OCI-LY3 (cell line): ENCODE measurements around the gene MAD1L1.

Experiments
- H2AFZ ChIP-seq: fragments of 200-600, 300-600 bp; shearing (Covaris generic); 2 replicates; pipeline ENCODE4 v1.6.0; 2014; ENCODE audit warnings: antibody characterized with exemption, low read depth, low read length
- H3K27ac ChIP-seq: fragments of 200-600, 300-600 bp; sonication (generic); 2 replicates; pipeline ENCODE4 v1.5.1; 2014; ENCODE audit warnings: mild to moderate bottlenecking, low read length, moderate library complexity, mixed read lengths
- H3K27me3 ChIP-seq: fragments of 200-600, 300-600 bp; sonication (generic); 2 replicates; pipeline ENCODE4 v1.6.1; 2014; ENCODE audit warnings: low read depth, low read length, mixed read lengths
- H3K36me3 ChIP-seq: fragments of 200-600, 300-600 bp; sonication (generic); replicated peaks from 2 replicates; pipeline ENCODE3; 2014; ENCODE audit warnings: low read depth, low read length, mixed read lengths
- H3K4me1 ChIP-seq: fragments of 300-600, 200-600 bp; sonication (generic); 2 replicates; pipeline ENCODE4 v1.6.1; 2014; ENCODE audit warnings: low read length, mixed read lengths
- H3K4me2 ChIP-seq: fragments of 200-600, 300-600 bp; sonication (generic); 2 replicates; pipeline ENCODE4 v1.6.1; 2014; ENCODE audit warnings: low read length, mixed read lengths
- H3K4me3 ChIP-seq: fragments of 300-600, 200-600 bp; sonication (generic); 2 replicates; pipeline ENCODE4 v1.5.1; 2014; ENCODE audit warnings: antibody characterized with exemption, mild to moderate bottlenecking, low read length, moderate library complexity
- H3K79me2 ChIP-seq: fragments of 300-600, 200-600 bp; shearing (Covaris generic); 2 replicates; pipeline ENCODE4 v1.6.1; 2014; ENCODE audit warnings: mild to moderate bottlenecking, low read length, mixed read lengths
- H3K9ac ChIP-seq: fragments of 300-600, 200-600 bp; shearing (Covaris generic); 2 replicates; pipeline ENCODE4 v1.6.0; 2014; ENCODE audit warnings: mild to moderate bottlenecking, low read length, moderate library complexity
- H3K9me3 ChIP-seq: fragments of 200-600, 300-600 bp; shearing (Covaris generic); 2 replicates; pipeline ENCODE4 v1.6.1; 2014; ENCODE audit warnings: low read length, mixed read lengths; ENCODE audit not compliant: insufficient read depth
- H4K20me1 ChIP-seq: fragments of 200-600, 300-600 bp; sonication (generic); 2 replicates; pipeline ENCODE4 v1.6.1; 2016; ENCODE audit warnings: low read length, mixed read lengths; ENCODE audit not compliant: insufficient read depth
- CTCF ChIP-seq: fragments of 200-600, 300-600 bp; sonication (generic); IDR thresholded peaks from 2 replicates; pipeline ENCODE4 v1.5.1; 2014; ENCODE audit warnings: antibody characterized with exemption, low read length, low read depth
- EZH2phosphoT487 ChIP-seq: fragments of 200-600 bp; shearing (Covaris generic); IDR thresholded peaks from 2 replicates; pipeline ENCODE4 v1.6.1; 2018; ENCODE audit warnings: antibody characterized with exemption, mixed run types, low read depth

The MAD1L1 gene

GRCh38 chr7:1800902-1801301 lies 431.8 kb downstream of the MAD1L1 start:
- Histone ChIP-seq H3K4me2 (no peak overlapping the region), H2AFZ (no peak overlapping the region), H4K20me1 (no peaks in the 10 kb centered on the region), H3K4me3 (no peak overlapping the region), H3K9me3 (no peaks in the 10 kb centered on the region), H3K27me3 (no peaks in the 10 kb centered on the region), H3K36me3 (no peaks in the 10 kb centered on the region), H3K79me2 (no peaks in the 10 kb centered on the region), H3K4me1 (no peaks in the 10 kb centered on the region), H3K9ac (no peak overlapping the region), H3K27ac (no peak overlapping the region)
- TF ChIP-seq EZH2phosphoT487 (no peak), CTCF (no peak)

- Histone ChIP-seq H3K9ac (no peak overlapping the region), H3K79me2 (no peaks in the 10 kb centered on the region), H4K20me1 (no peaks in the 10 kb centered on the region), H3K9me3 (peaks cover 5% of the 10 kb centered on the region; the same call in 1 of the 2 replicates), H3K4me2 (no peak overlapping the region), H3K4me3 (no peak overlapping the region), H3K36me3 (no peaks in the 10 kb centered on the region), H3K27me3 (no peaks in the 10 kb centered on the region), H3K4me1 (no peaks in the 10 kb centered on the region), H2AFZ (no peak overlapping the region), H3K27ac (no peak overlapping the region)
- TF ChIP-seq EZH2phosphoT487 (no peak), CTCF (no peak)
Measured at GRCh38 chr7:1798191-1798590, 434.6 kb downstream of the MAD1L1 start.

GRCh38 chr7:1794888-1795542 lies 437.7 kb downstream of the MAD1L1 start:
- no peaks in the 10 kb centered on the region for H3K79me2 ChIP-seq
- TF ChIP-seq EZH2phosphoT487 = no peak
- TF ChIP-seq CTCF = peak; percentile 33

GRCh38 chr7:1787681-1788235 lies 445.0 kb downstream of the MAD1L1 start:
- H3K27me3 ChIP-seq = no peaks in the 10 kb centered on the region
- H3K4me3 ChIP-seq = no peak overlapping the region
- H4K20me1 ChIP-seq = no peaks in the 10 kb centered on the region
- H2AFZ ChIP-seq = no peak overlapping the region
- H3K9ac ChIP-seq = no peak overlapping the region
- no peak overlapping the region for H3K4me2 ChIP-seq
- no peaks in the 10 kb centered on the region for H3K4me1 ChIP-seq
- no peak for TF ChIP-seq CTCF
- no peak for TF ChIP-seq EZH2phosphoT487
- no peaks in the 10 kb centered on the region for H3K36me3 ChIP-seq
- no peaks in the 10 kb centered on the region for H3K79me2 ChIP-seq
- no peaks in the 10 kb centered on the region for H3K9me3 ChIP-seq
- no peak overlapping the region for H3K27ac ChIP-seq

More at GRCh38 chr7:1794888-1795542, 437.7 kb downstream of the MAD1L1 start:
- Histone ChIP-seq H3K27ac (no peak overlapping the region), H4K20me1 (no peaks in the 10 kb centered on the region), H3K9ac (no peak overlapping the region), H3K9me3 (peaks cover 5% of the 10 kb centered on the region; the same call in 1 of the 2 replicates), H3K4me3 (no peak overlapping the region), H2AFZ (no peak overlapping the region), H3K27me3 (no peaks in the 10 kb centered on the region), H3K4me2 (no peak overlapping the region), H3K36me3 (no peaks in the 10 kb centered on the region), H3K4me1 (no peaks in the 10 kb centered on the region)
